ENCODE measurements around the gene TLX2.

TLX2 gene

GRCh38 chr2:74511104-74511989, 2.9 kb upstream of the TLX2 start:
- DNase-seq (ENCODE audit: low read depth in 2 of 2), result no peak

DNA sequence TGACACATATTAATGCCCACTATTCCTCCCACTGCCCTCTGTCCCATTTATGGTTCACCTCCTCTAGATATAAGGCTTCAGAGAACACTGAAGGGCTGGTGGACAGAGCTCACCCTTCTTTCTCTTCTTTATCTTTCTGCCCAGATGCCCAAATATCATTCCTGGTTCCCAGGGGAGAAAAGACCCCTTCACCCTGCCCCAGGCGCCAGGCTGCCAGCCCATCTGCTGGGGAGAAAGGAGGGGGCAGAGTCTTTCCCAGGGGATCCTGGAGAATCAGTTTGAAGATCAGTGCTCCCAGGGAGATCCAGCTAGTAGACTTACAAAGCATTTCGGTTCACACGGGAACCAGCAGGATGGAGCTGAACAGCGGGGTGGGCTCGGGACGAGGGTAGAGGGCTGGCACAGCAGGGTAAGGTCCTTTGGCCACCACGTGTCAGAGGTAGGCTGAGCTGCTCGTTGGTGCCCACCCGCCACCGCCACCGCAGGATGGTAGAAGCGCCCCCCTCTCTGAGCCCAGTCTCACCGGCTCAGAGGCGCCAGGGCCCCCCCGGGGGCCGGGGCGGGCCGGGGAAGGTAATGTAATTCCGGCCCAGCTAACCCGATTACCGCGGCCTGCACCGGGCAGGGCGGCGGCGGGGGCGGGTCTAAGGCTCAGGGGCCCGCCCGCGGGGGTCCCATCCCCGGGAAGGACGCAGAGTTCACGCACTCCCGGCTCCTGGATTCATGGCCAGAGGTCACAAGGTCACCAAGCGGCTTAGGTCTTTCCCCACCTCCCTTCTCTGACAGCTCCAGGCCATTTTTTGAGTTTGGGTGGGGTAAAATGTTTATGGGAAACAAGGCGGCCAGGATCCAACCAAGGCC, 1.3 kb upstream of the TLX2 start:
- DNase-seq (ENCODE audit: low read depth in 2 of 2), result no peak

- no peak for DNase-seq (ENCODE audit: low read depth in 2 of 2)
Observed at GRCh38 chr2:74513605-74514367, 464 bp upstream of the TLX2 start.

DNA sequence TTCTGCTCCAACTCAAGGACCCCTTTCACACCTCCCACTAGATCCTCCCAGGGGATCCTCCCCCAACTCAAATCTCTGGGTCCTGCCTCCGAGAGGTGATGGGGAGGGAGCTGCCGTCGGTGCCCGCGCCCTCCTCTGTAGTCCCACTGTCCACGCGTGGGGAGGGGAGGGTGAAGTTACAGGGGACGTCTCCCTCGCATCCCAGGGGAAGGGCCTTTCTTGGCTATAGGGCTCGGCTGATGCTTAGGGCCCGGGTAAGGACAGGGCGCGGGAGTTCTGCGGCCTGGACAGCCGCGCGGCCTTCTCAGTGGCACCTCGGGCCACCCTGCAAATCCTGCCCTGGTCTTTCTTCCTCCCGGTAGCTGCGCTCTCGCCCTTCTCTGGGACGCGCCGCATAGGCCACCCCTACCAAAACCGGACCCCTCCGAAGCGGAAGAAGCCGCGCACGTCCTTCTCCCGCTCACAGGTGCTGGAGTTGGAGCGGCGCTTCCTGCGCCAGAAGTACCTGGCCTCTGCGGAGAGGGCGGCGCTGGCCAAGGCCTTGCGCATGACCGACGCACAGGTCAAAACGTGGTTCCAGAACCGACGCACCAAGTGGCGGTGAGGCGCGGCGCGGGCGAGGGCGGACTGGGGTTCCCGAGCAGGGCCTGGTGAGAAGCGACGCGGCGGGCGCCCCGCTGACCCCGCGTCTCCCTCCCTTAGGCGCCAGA, 1.2 kb downstream of the TLX2 start:
- DNase-seq (ENCODE audit: low read depth in 2 of 2), result no peak

DNA sequence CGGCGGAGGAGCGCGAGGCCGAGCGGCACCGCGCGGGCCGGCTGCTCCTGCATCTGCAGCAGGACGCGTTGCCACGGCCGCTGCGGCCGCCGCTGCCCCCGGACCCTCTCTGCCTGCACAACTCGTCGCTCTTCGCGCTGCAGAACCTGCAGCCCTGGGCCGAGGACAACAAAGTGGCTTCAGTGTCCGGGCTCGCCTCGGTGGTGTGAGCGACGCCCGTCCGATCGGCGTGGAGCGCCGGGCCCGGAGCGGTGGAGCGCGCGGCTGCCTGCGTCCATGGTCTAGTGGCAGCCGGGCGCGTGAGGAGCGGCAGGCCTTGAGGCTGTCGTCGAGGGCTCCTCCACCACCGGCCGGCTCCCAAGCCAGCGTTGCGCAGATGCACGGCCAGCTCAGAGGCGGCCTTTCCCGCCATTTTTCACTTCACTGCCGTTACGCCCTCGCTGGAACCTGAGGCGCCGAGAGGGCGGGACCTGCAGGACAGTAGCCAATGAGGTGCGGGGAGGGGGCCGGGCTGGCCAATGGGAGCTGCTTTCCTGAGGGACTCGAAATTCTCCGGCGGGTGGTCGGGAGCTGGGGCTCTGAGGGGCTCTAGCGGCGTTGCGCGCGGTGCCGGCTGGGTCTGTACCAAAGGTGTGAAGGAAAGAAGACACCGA, 1.9 kb downstream of the TLX2 start:
- peak; percentile 63 to 72 for DNase-seq (ENCODE audit: low read depth in 2 of 2)

DNA sequence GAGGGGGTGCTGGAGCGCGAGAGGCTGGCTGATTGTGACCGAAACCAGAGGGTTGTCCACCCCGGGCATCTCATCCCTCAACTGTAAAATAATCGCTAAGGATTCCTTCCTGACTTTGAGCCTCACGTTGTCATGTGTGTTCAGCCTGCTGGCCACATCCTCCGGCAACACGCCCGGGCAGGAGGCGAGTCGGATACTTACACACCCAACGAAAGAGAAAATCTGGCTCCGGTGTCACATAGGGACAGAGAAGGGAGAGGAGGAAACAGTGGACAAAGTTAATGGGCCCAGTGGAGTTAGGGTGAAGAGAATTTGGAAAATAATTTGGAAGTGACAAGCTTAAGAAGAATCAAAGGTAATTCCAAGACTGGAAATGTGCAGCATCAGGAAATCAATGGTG, 2.4 kb downstream of the TLX2 start:
- DNase-seq (ENCODE audit: low read depth in 2 of 2), result no peak

GRCh38 chr2:74522516-74522915, 8.3 kb downstream of the TLX2 start:
- DNase-seq (ENCODE audit: low read depth in 2 of 2), result no peak

- no peak for DNase-seq (ENCODE audit: low read depth in 2 of 2)
Observed at GRCh38 chr2:74524005-74524404, 9.8 kb downstream of the TLX2 start.

DNA sequence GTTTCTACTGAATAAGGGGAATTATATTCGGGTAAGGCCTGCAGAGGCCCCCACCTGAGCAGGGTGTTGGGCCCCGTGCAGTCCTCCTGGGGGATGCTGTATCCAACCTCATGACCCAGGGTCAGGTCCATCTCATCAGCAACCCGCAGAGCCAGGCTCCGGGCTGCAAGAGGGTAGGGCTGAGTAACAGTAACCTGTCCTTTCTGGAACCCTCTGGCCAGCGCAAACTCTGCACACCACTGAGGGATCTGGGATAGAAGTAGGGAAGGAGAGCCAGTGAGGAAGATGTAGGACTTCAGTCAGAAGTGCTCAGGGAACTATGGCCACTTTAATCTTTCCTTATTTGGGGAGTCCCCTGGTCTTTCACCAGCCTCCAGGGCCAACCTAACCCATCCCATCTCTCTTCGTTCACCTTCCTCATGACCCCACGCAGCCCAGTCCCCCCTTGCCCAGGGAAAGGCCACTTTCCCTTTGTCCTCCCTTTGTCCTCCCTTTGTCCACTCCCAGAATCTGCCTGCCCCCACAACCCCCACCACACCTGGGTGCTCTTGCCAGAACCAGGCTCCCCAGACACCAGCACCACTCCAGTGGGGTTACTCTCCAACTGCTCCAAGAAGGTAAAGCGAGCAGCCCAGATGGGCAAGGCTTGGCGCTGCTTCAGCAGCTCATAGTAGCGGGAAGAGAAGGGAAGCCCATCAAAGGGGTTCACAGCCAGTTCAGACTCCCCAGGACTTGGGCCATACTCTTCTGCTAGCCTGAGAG, 10.9 kb downstream of the TLX2 start:
- DNase-seq (ENCODE audit: low read depth in 2 of 2), result no peak

- no peak for DNase-seq (ENCODE audit: low read depth in 2 of 2)
Observed at GRCh38 chr2:74525717-74526648, 11.7 kb downstream of the TLX2 start, which contains the start of gene DQX1. TSS of gene DQX1 (minus strand) at chr2:74526231. CDS start at chr2:74525729, 502 bp downstream.

DNA sequence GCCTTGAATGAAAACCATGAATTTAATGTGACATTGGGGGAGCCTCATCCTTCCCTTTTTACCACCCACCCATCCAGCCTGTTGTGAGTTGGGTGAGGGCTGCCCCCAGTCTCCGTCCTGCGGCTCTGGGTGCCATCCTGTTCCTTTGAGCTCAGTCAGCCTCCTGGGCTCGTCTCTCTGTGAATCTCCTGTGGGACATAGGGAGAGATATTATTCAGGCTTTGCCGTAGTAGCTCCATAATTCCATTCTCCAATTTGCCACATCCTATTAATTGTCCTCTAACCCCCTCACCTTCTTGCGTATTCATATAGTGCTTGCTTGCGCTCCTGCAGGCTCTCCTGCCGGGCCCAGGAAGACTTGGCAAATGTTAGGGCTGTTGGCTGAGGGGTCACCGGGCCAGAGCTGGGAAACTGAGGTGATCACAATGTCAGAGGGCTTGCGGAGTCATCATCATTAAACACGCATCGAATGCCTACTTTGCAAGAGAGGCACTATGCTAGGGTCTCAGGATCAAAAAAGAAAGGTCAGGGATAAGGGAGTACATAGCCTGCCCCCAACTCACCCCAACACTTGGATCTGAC, 12.5 kb downstream of the TLX2 start:
- no peak for DNase-seq (ENCODE audit: low read depth in 2 of 2)

GRCh38 chr2:74527741-74528140, 13.5 kb downstream of the TLX2 start:
- DNase-seq (ENCODE audit: low read depth in 2 of 2), result no peak

GRCh38 chr2:74528600-74529356, 14.5 kb downstream of the TLX2 start:
- no peak for DNase-seq (ENCODE audit: low read depth in 2 of 2)

DNA sequence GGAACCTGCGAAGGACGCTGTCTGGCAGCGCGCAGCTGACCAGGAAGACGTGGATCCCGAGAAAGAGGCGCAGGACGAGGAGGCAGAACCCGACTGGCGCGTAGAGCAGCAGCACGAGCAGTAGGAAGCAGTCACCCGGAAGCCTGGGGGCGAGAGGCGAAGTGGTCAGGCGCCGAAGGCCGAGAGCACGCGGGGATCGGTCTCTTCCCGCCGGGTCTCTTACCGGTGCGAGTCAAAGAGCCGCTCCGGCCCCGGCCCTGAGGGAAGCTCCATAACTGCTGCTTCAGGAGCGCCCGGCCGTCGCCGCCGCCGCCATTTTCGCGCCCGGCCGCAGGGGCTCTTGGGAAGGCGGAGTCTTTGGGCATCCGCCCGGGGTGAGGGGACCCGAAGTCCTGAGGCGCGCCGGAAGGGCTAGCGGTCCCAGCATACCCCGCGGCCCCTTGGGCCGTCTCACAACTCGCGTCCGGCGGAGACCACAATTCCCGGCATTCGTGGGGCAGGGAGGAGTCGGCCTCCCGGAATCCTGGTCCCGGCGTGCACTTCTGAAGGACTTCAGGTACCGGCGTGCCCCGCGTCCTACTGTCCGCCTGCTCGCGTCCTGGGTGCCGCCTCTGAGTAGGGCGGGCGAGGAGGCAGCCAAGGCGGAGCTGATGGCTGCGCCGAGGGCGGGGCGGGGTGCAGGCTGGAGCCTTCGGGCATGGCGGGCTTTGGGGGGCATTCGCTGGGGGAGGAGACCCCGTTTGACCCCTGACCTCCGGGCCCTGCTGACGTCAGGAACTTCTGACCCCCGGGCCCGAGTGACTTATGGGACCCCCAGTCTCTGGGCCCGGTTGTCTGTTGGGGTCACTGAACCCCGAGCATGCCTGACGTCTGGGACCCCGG, 15.3 kb downstream of the TLX2 start, which contains the start of the genes AUP1 and HTRA2:
Gene AUP1 (minus strand): TSS at position 350 of the 882 bp plus-strand sequence. CDS start 77 bp downstream, at position 273.
Gene HTRA2 (plus strand): TSS at position 577 of the 882 bp plus-strand sequence. CDS start 74 bp downstream, at position 651.
- DNase-seq (ENCODE audit: low read depth in 2 of 2), result peak; percentile 92 to 94

DNA sequence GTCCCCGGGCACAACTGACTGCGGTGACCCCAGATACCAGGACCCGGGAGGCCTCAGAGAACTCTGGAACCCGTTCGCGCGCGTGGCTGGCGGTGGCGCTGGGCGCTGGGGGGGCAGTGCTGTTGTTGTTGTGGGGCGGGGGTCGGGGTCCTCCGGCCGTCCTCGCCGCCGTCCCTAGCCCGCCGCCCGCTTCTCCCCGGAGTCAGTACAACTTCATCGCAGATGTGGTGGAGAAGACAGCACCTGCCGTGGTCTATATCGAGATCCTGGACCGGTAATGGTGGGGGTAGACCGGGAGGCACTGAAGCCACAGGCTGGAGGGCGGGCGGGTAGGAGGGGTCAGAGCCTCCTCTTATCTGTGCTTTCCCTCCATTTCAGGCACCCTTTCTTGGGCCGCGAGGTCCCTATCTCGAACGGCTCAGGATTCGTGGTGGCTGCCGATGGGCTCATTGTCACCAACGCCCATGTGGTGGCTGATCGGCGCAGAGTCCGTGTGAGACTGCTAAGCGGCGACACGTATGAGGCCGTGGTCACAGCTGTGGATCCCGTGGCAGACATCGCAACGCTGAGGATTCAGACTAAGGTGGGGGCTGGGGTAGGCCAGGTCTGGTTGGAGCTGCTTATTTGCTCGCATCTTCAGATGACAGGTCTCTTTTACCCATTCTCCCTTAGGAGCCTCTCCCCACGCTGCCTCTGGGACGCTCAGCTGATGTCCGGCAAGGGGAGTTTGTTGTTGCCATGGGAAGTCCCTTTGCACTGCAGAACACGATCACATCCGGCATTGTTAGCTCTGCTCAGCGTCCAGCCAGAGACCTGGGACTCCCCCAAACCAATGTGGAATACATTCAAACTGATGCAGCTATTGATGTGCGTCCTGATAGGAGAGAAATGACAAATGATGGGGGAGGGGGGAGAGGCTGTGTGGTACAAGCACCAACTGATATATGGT, 16.3 kb downstream of the TLX2 start:
- no peak for DNase-seq (ENCODE audit: low read depth in 2 of 2)
